ENCODE results near the gene SGPP1. TPM values are rescaled to one million over a fixed set of nuclear protein-coding genes. Genes with fewer than 3 reads are reported as not detected.
"Not testable (repeated sequence)": the region's sequence is repeated elsewhere in the genome, so short reads cannot be mapped to it uniquely, and the experiment has no call there.

Gene SGPP1
- total RNA-seq, 6 experiments from 2014 or later: 20.5 to 25.8 (median 22.7) TPM

DNA sequence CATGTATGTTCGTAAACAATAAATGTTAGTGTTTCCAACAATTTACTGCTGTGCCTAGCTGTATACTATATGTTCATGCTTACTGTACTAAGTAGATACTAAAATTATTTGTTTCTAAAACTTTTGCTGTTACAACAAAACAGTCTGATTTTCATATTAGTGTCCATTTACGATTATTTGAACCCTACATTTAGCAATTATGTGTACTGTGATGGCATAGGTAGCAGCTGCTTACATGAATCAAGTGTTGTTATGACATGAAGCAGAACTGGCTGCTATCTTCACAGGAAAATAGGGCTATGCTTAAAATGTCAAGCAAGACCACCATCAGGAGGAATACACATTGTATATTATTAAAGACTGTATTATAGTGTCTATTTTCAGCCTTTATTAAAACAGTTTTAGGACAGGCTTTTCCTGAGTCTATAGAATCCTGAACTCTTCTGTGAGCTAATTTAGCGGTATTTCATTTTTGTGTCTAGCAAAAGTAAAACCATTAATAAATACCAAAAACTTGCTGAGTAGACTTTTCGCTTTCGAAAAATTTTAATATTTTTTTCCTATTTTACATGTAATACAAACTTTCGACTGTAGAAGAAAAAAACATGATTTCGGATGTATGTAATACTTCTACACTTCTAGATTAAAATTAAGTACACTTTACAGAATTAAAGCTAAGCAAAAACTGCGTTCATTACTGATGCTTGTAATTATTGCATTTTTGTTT, 85.0 kb downstream of the SGPP1 start:
- Mint-ChIP-seq H3K4me3 (peak overlapping the region; percentile 91), H3K27me3 (ENCODE audit: insufficient read depth) (peaks cover 2% of the 10 kb centered on the region; the same call in 1 of the 2 replicates), H3K27ac (no peak overlapping the region)

DNA sequence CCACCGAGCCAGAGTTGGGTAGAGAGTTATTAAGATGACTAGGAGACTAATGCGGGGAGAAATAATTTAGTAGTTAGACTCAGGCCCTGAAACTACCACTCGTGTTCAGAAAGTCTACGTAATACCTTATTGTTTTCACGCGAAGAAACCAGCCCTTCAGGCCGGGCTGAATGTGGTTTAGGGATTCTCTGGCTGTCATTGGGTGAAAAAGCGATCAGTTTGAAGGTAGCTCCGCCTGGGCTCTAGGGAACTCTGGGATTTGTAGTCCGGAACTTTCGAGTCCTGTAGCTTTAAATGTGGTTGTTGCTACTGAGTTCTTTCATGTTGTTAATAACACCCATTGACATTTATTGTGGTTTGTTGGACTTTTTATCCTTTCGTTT, 85.6 kb downstream of the SGPP1 start:
- TF ChIP-seq, protein P1, sequence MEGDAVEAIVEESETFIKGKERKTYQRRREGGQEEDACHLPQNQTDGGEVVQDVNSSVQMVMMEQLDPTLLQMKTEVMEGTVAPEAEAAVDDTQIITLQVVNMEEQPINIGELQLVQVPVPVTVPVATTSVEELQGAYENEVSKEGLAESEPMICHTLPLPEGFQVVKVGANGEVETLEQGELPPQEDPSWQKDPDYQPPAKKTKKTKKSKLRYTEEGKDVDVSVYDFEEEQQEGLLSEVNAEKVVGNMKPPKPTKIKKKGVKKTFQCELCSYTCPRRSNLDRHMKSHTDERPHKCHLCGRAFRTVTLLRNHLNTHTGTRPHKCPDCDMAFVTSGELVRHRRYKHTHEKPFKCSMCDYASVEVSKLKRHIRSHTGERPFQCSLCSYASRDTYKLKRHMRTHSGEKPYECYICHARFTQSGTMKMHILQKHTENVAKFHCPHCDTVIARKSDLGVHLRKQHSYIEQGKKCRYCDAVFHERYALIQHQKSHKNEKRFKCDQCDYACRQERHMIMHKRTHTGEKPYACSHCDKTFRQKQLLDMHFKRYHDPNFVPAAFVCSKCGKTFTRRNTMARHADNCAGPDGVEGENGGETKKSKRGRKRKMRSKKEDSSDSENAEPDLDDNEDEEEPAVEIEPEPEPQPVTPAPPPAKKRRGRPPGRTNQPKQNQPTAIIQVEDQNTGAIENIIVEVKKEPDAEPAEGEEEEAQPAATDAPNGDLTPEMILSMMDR (IDR thresholded peaks at IDR 0.05): no peak
- Mint-ChIP-seq H3K36me3 (ENCODE audit: low read depth) (peaks cover 11% of the 10 kb centered on the region), H3K9me3 (no peaks in the 10 kb centered on the region), H3K27ac (peak overlapping the region; percentile 97), H3K4me1 (ENCODE audit: low read depth) (peaks cover 2% of the 10 kb centered on the region), H3K27me3 (ENCODE audit: insufficient read depth) (peaks cover 2% of the 10 kb centered on the region; the same call in 1 of the 2 replicates), H3K4me3 (peak overlapping the region; percentile 91)
- peak; percentile 93 for DNase-seq

More for the DNA sequence above, 85.0 kb downstream of the SGPP1 start:
- DNase-seq: no peak
- H3K4me1 Mint-ChIP-seq (ENCODE audit: low read depth): peaks cover 8% of the 10 kb centered on the region
- TF ChIP-seq, protein P1 (IDR thresholded peaks at IDR 0.05): peak; percentile 23; the same call in 1 of the 2 replicates
- no peaks in the 10 kb centered on the region for H3K9me3 Mint-ChIP-seq
- peaks cover 5% of the 10 kb centered on the region; the same call in 1 of the 2 replicates for H3K36me3 Mint-ChIP-seq (ENCODE audit: low read depth)

DNA sequence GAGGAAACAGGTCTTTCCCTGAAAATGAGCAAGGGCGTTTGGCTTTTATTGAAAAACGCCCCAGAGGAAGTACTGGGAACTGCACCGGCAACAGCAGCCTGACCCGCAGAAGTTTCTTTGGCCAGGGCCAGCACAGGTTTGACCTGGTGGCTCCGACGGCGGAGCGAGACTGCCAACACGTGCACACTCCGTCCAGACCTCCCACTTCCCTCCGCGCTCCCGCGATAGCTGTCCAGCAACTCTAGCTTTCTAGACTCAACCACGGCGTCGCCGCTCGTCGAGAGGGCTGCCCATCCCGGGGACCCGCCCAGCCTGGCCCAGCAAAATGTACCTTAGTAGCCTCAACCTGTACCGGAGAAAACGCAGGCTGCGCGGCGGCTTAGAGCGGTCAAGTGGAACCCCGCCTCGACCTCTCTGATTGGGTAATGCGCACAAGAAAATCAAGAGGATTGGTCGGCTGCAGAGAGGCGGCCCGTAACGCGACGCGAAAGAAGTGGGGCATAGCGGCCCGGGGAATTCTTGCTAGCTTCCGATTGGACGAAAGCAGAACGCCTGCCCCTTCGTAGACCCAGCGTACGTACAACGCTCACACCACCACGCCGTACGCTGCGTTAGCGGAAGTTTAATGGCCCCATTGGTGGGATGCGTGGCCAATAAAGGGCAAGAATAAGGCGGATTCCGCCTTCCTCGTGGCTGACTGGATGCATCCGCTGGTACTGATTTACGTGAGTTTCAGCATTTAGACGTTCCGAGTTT, 86.2 kb downstream of the SGPP1 start, which contains the start of gene WDR89:
Gene WDR89, minus strand, starts transcription at position 399 of the 756 bp plus-strand sequence. CDS start 41,929 bp downstream, outside the sequence.
- TF ChIP-seq, protein P1 (IDR thresholded peaks at IDR 0.05): peak; percentile 91
- Mint-ChIP-seq H3K27ac (peak within 1 kb of the TSS; percentile 97), H3K4me3 (peak within 1 kb of the TSS; percentile 91), H3K4me1 (ENCODE audit: low read depth) (no peaks in the 10 kb centered on the region), H3K9me3 (peaks cover 6% of the 10 kb centered on the region), H3K36me3 (ENCODE audit: low read depth) (peaks cover 17% of the 10 kb centered on the region), H3K27me3 (ENCODE audit: insufficient read depth) (peaks cover 2% of the 10 kb centered on the region; the same call in 1 of the 2 replicates)
- peak; percentile 99 for DNase-seq

DNA sequence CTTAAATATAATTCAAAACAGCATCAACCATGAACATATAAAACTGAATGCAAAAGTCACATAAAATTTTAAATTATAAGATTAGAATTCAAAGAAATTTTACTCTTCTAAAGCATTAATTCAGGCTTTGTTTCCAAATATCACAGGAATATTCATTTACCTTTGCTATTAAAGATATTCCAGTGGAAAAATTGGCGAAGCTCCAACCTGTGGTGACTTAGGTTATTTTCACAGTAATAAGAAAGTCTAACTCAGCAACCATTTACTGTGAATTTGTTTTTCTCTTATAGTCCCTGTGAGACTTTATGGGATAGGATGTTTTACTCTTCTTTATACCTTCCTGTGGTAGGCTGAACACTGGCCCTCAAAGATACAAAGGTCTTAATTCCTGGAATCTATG, 89.4 kb downstream of the SGPP1 start:
- Mint-ChIP-seq H3K27ac (no peak overlapping the region), H3K27me3 (ENCODE audit: insufficient read depth) (peaks cover 2% of the 10 kb centered on the region; the same call in 1 of the 2 replicates), H3K36me3 (ENCODE audit: low read depth) (peaks cover 37% of the 10 kb centered on the region), H3K9me3 (peaks cover 25% of the 10 kb centered on the region), H3K4me3 (no peak overlapping the region), H3K4me1 (ENCODE audit: low read depth) (no peaks in the 10 kb centered on the region)
- no peak for DNase-seq
- TF ChIP-seq, protein P1 (IDR thresholded peaks at IDR 0.05): no peak

DNA sequence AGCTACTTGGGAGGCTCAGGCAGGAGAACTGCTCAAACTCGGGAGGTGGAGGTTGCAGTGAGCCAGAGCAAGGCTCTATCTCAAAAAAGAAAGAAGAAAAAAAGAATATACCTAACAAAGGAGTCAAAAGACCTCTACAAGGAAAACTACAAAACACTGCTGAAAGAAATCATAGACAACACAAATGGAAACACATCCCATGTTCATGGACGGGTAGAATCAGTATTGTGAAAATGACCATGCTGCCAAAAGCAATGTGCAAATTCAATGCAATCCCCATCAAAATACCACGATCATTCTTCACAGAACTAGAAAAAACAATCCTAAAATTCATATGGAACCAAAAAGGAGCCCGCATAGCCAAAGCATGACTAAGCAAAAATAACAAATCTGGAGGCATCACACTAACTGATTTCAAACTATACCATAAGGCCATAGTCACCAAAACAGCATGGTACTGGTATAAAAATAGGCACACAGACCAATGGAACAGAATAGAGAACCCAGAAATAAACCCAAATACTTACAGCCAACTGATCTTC, 91.7 kb downstream of the SGPP1 start:
- not testable (repeated sequence) for H3K27me3 Mint-ChIP-seq (ENCODE audit: insufficient read depth); H3K4me3 Mint-ChIP-seq; DNase-seq; H3K27ac Mint-ChIP-seq; H3K4me1 Mint-ChIP-seq (ENCODE audit: low read depth)
- Mint-ChIP-seq H3K9me3 (peaks cover 25% of the 10 kb centered on the region), H3K36me3 (ENCODE audit: low read depth) (peaks cover 37% of the 10 kb centered on the region)

Other genes with a start within 250 kb of the SGPP1 start
- gene PPP2R5E, start 184.7 kb downstream of the SGPP1 start, total RNA-seq (2021; fragmentation: NEBNext Ultra II Directional; extraction: Animal tissue kit (Norgen Biotek cat#: 25700)): 10 to 100 TPM; 50.1 to 56.8 (median 54.3) TPM
- 10 to 100 TPM in 1 of 6 experiments, 1 to 10 TPM in 5; 6.8 to 10.4 (median 7.3) TPM for gene WDR89, start 86.2 kb downstream of the SGPP1 start, total RNA-seq (2021; fragmentation: NEBNext Ultra II Directional; extraction: Animal tissue kit (Norgen Biotek cat#: 25700))
- 1 to 10 TPM; 2.9 to 6.6 (median 6.2) TPM for gene SYNE2, start 124.9 kb upstream of the SGPP1 start, total RNA-seq (2021; fragmentation: NEBNext Ultra II Directional; extraction: Animal tissue kit (Norgen Biotek cat#: 25700))